SU-DHL-6 (cell line): ENCODE measurements around the gene MPRIP.

Source experiments
- H2AFZ ChIP-seq: fragments of 200-600 bp; sonication (generic); 2 replicates; pipeline ENCODE4 v1.6.1; 2014; ENCODE audit warnings: low read depth, mild to moderate bottlenecking, moderate library complexity, mixed read lengths, antibody characterized with exemption, low read length; ENCODE audit not compliant: severe bottlenecking
- H3F3A ChIP-seq: fragments of 200-600 bp; shearing (Covaris generic); 2 replicates; pipeline ENCODE4 v1.6.0; 2016; ENCODE audit warnings: antibody characterized with exemption, mild to moderate bottlenecking; ENCODE audit not compliant: insufficient read depth
- H3K27ac ChIP-seq: fragments of 200-600 bp; sonication (generic); 2 replicates; pipeline ENCODE4 v1.5.1; 2016; ENCODE audit warnings: low read depth, mild to moderate bottlenecking, low read length, moderate library complexity, mixed read lengths
- H3K27me3 ChIP-seq: fragments of 200-600 bp; sonication (generic), shearing (Covaris generic); 2 replicates; pipeline ENCODE4 v1.6.0; 2014; ENCODE audit warnings: mild to moderate bottlenecking, low read length
- H3K36me3 ChIP-seq: fragments of 200-600 bp; sonication (generic); 2 replicates; pipeline ENCODE4 v1.6.1; 2014; ENCODE audit warnings: mild to moderate bottlenecking, low read length, mixed read lengths
- H3K4me2 ChIP-seq: fragments of 300-600, 200-600 bp; shearing (Covaris generic), sonication (generic); 2 replicates; pipeline ENCODE4 v1.6.0; 2014; ENCODE audit warnings: low read length, low read depth, mild to moderate bottlenecking; ENCODE audit not compliant: poor library complexity, severe bottlenecking
- H3K4me3 ChIP-seq: fragments of 200-600 bp; sonication (generic); 2 replicates; pipeline ENCODE4 v1.5.1; 2014; ENCODE audit warnings: antibody characterized with exemption, low read length, mild to moderate bottlenecking, mixed read lengths; ENCODE audit not compliant: insufficient read depth, poor library complexity, severe bottlenecking
- H3K79me2 ChIP-seq: fragments of 200-600 bp; sonication (generic); 2 replicates; pipeline ENCODE4 v1.6.1; 2014; ENCODE audit warnings: mild to moderate bottlenecking, low read length, moderate library complexity; ENCODE audit not compliant: insufficient read depth
- H3K9ac ChIP-seq: fragments of 200-600 bp; sonication (generic); 2 replicates; pipeline ENCODE4 v1.7.0; 2014; ENCODE audit warnings: mild to moderate bottlenecking, low read length
- H3K9me2 ChIP-seq: fragments of 200-600 bp; sonication (generic); replicated peaks from 2 replicates; pipeline ENCODE4 v1.6.1; 2014; ENCODE audit warnings: low read length; ENCODE audit not compliant: insufficient read depth
- H3K9me3 ChIP-seq: fragments of 200-600 bp; sonication (generic); 2 replicates; pipeline ENCODE4 v1.6.1; 2014; ENCODE audit warnings: low read length, mixed read lengths; ENCODE audit not compliant: insufficient read depth
- H4K20me1 ChIP-seq: fragments of 200-600 bp; sonication (generic); 2 replicates; pipeline ENCODE4 v1.6.1; 2014; ENCODE audit warnings: low read depth, mild to moderate bottlenecking, antibody characterized with exemption, low read length, moderate library complexity, mixed read lengths
- EZH2phosphoT487 ChIP-seq: fragments of 200-600 bp; sonication (generic), shearing (Covaris generic); conservative IDR thresholded peaks from 2 replicates; pipeline ENCODE4 v1.6.1; 2018; ENCODE audit warnings: mild to moderate bottlenecking, antibody characterized with exemption, low read length, moderate library complexity, mixed read lengths
- TF ChIP-seq, protein P1 (sequence below): fragments of 200-600 bp; sonication (generic); IDR thresholded peaks from one replicate; pipeline ENCODE4 v1.5.1; 2017; ENCODE audit warnings: antibody characterized with exemption, mild to moderate bottlenecking, low read length, moderate library complexity; ENCODE audit not compliant: insufficient read depth, poor library complexity, severe bottlenecking

The MPRIP gene

DNA sequence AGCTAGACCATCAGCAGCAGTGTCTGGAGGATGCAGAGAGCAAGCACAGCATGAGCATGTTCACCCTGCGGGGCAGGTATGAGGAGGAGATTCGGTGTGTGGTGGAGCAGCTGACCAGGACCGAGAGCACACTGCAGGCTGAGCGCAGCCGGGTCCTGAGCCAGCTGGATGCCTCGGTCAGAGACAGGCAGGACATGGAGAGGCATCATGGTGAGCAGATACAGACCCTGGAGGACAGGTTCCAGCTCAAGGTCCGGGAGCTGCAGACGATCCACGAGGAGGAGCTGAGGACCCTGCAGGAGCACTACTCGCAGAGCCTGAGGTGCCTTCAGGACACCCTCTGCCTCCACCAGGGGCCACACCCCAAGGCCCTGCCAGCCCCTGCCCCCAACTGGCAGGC is 125.1 kb downstream of the MPRIP start:
- Histone ChIP-seq H4K20me1 (no peaks in the 10 kb centered on the region), H3K9ac (no peak overlapping the region), H3K27me3 (no peaks in the 10 kb centered on the region), H3K4me3 (no peak overlapping the region), H3K79me2 (no peaks in the 10 kb centered on the region), H2AFZ (no peak overlapping the region), H3F3A (no peaks in the 10 kb centered on the region), H3K27ac (no peak overlapping the region), H3K9me2 (no peaks in the 10 kb centered on the region), H3K4me2 (no peak overlapping the region), H3K36me3 (no peaks in the 10 kb centered on the region), H3K9me3 (no peaks in the 10 kb centered on the region)
- TF ChIP-seq, protein P1, sequence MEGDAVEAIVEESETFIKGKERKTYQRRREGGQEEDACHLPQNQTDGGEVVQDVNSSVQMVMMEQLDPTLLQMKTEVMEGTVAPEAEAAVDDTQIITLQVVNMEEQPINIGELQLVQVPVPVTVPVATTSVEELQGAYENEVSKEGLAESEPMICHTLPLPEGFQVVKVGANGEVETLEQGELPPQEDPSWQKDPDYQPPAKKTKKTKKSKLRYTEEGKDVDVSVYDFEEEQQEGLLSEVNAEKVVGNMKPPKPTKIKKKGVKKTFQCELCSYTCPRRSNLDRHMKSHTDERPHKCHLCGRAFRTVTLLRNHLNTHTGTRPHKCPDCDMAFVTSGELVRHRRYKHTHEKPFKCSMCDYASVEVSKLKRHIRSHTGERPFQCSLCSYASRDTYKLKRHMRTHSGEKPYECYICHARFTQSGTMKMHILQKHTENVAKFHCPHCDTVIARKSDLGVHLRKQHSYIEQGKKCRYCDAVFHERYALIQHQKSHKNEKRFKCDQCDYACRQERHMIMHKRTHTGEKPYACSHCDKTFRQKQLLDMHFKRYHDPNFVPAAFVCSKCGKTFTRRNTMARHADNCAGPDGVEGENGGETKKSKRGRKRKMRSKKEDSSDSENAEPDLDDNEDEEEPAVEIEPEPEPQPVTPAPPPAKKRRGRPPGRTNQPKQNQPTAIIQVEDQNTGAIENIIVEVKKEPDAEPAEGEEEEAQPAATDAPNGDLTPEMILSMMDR = no peak
- no peak for TF ChIP-seq EZH2phosphoT487

DNA sequence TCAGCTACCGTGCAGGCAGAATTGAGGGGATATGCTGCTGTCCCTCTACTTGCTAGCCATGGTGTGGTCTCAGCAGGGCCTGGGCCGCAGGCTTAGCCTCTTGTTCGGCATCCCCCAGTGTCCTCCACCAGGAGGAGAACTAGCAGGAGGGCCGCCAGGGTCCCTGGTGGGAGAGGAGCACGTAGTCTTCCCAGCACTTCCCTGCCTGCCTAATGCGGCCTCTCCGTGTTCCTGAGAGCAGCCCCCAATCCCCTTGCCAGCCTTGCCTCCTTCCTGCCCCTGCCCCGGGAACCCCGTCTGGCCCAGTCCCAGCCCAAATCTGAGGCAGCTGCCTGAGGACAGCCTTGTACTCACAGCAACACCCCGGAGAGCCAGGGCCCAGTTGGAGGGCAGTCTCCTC is 125.7 kb downstream of the MPRIP start:
- Histone ChIP-seq H3K27ac (no peak overlapping the region), H3F3A (no peaks in the 10 kb centered on the region), H3K9me2 (no peaks in the 10 kb centered on the region), H3K79me2 (no peaks in the 10 kb centered on the region), H3K4me3 (no peak overlapping the region), H3K36me3 (no peaks in the 10 kb centered on the region), H2AFZ (no peak overlapping the region), H4K20me1 (no peaks in the 10 kb centered on the region), H3K27me3 (no peaks in the 10 kb centered on the region), H3K9me3 (no peaks in the 10 kb centered on the region), H3K4me2 (no peak overlapping the region), H3K9ac (no peak overlapping the region)
- no peak for TF ChIP-seq EZH2phosphoT487
- TF ChIP-seq, protein P1 = no peak

DNA sequence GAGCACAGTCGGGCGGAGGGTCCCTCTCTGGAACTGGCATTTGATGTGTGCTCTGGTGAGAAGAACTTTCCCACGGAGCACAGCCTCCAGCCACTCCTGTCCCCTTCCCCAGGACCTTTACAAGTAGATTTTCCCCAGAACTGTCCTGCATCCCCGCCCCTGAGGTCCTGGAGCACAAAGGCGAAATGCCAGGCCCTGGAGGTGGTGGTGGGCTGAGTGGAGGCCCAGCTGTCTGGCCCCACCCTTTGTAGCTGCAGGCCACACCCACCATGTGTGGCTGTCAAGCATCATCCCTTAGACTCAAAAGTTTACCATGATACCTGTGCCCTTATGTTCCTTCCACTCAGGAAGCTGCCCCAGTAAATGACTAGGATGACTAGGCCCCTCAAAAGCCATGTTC is 126.1 kb downstream of the MPRIP start:
- Histone ChIP-seq H4K20me1 (no peaks in the 10 kb centered on the region), H2AFZ (no peak overlapping the region), H3K9ac (no peak overlapping the region), H3K79me2 (no peaks in the 10 kb centered on the region), H3K9me3 (no peaks in the 10 kb centered on the region), H3F3A (no peaks in the 10 kb centered on the region), H3K9me2 (no peaks in the 10 kb centered on the region), H3K27me3 (no peaks in the 10 kb centered on the region), H3K27ac (no peak overlapping the region), H3K36me3 (no peaks in the 10 kb centered on the region), H3K4me2 (no peak overlapping the region), H3K4me3 (no peak overlapping the region)
- TF ChIP-seq, protein P1 = no peak
- no peak for TF ChIP-seq EZH2phosphoT487
